Neural progenitor cell (in vitro differentiated cells): ENCODE data around the gene EID3.

Experiments used
- CTCF ChIP-seq: fragments of 200-600 bp; sonication (generic); IDR thresholded peaks from 2 replicates; pipeline ENCODE4 v1.5.1; 2017; ENCODE audit warnings: antibody characterized with exemption, mild to moderate bottlenecking
- EZH2phosphoT487 ChIP-seq: fragments of 200-600 bp; sonication (generic); IDR thresholded peaks from 2 replicates; pipeline ENCODE4 v1.6.1; 2017; ENCODE audit warnings: antibody characterized with exemption

GRCh38 chr12:104340177-104340576 is 36.6 kb downstream of the EID3 start:
- no peak for TF ChIP-seq CTCF
- no peak for TF ChIP-seq EZH2phosphoT487
